ENCODE results near the gene WNT2B.

WNT2B gene

GRCh38 chr1:112530832-112531231, 22.1 kb downstream of the WNT2B start:
- DNase-seq = no peak

- no peak for DNase-seq
Observed at GRCh38 chr1:112532064-112532463, 23.3 kb downstream of the WNT2B start.

- no peak for DNase-seq
Observed at GRCh38 chr1:112533029-112533428, 24.3 kb downstream of the WNT2B start.

- DNase-seq = no peak
Observed at GRCh38 chr1:112536561-112536960, 27.8 kb downstream of the WNT2B start.

- no peak for DNase-seq
Observed at GRCh38 chr1:112537456-112537855, 28.7 kb downstream of the WNT2B start.

- no peak for DNase-seq
Observed at GRCh38 chr1:112538883-112539282, 30.1 kb downstream of the WNT2B start.

- DNase-seq = no peak
Observed at GRCh38 chr1:112540226-112540794, 31.5 kb downstream of the WNT2B start.

- no peak for DNase-seq
Observed at GRCh38 chr1:112541299-112541698, 32.5 kb downstream of the WNT2B start.

- no peak for DNase-seq
Observed at GRCh38 chr1:112542206-112542973, 33.6 kb downstream of the WNT2B start.

- no peak for DNase-seq
Observed at GRCh38 chr1:112544011-112544688, 35.4 kb downstream of the WNT2B start.

- DNase-seq = no peak
Observed at GRCh38 chr1:112544751-112545150, 36.0 kb downstream of the WNT2B start.

GRCh38 chr1:112546076-112546475, 37.3 kb downstream of the WNT2B start:
- DNase-seq = no peak

- DNase-seq = no peak
Observed at GRCh38 chr1:112548547-112548946, 39.8 kb downstream of the WNT2B start.

GRCh38 chr1:112549590-112549989, 40.8 kb downstream of the WNT2B start:
- no peak for DNase-seq

- no peak for DNase-seq
Observed at GRCh38 chr1:112554411-112554810, 45.6 kb downstream of the WNT2B start.

- no peak for DNase-seq
Observed at GRCh38 chr1:112557385-112557784, 48.6 kb downstream of the WNT2B start.

- DNase-seq = no peak
Observed at GRCh38 chr1:112558634-112559033, 49.9 kb downstream of the WNT2B start.

GRCh38 chr1:112563341-112563740, 54.6 kb downstream of the WNT2B start:
- DNase-seq = no peak

- no peak for DNase-seq
Observed at GRCh38 chr1:112564081-112564480, 55.3 kb downstream of the WNT2B start.

GRCh38 chr1:112565800-112566199, 57.0 kb downstream of the WNT2B start:
- DNase-seq = no peak

GRCh38 chr1:112575154-112575804, 66.5 kb downstream of the WNT2B start:
- no peak for DNase-seq

GRCh38 chr1:112576240-112576639, 67.5 kb downstream of the WNT2B start:
- no peak for DNase-seq
